Activated T-helper 1 cell treated with Interleukin-2 at 50 U/mL for 16 hours (primary cell): ENCODE measurements around the gene NFKB1.

Experiments
- DNase-seq: peaks from one replicate; pipeline ENCODE4 v3.0.0-alpha.2; 2020; ENCODE audit warnings: low read depth

Gene NFKB1

GRCh38 chr4:102494603-102495002, 6.6 kb upstream of the NFKB1 start:
- DNase-seq = no peak

GRCh38 chr4:102497986-102498385, 3.2 kb upstream of the NFKB1 start:
- DNase-seq = no peak

GRCh38 chr4:102500352-102500695, 835 bp upstream of the NFKB1 start:
- DNase-seq = no peak

- no peak for DNase-seq
These were observed 213 bp downstream of the NFKB1 start for GRCh38 chr4:102501447-102501696.

- no peak for DNase-seq
These were observed 1.3 kb downstream of the NFKB1 start for GRCh38 chr4:102502543-102502818.

- no peak for DNase-seq
These were observed 2.2 kb downstream of the NFKB1 start for GRCh38 chr4:102503301-102503746.

GRCh38 chr4:102503831-102504786, 3.0 kb downstream of the NFKB1 start:
- DNase-seq = no peak

GRCh38 chr4:102504941-102505340, 3.8 kb downstream of the NFKB1 start:
- DNase-seq = no peak

- DNase-seq = no peak
These were observed 4.5 kb downstream of the NFKB1 start for GRCh38 chr4:102505708-102506107.

- DNase-seq = no peak
These were observed 5.4 kb downstream of the NFKB1 start for GRCh38 chr4:102506523-102506922.

- no peak for DNase-seq
These were observed 10.9 kb downstream of the NFKB1 start for GRCh38 chr4:102511830-102512605.

GRCh38 chr4:102514298-102514964, 13.3 kb downstream of the NFKB1 start:
- DNase-seq = no peak

GRCh38 chr4:102517753-102518152, 16.6 kb downstream of the NFKB1 start:
- no peak for DNase-seq

GRCh38 chr4:102518703-102519131, 17.6 kb downstream of the NFKB1 start:
- no peak for DNase-seq

- no peak for DNase-seq
These were observed 18.8 kb downstream of the NFKB1 start for GRCh38 chr4:102519925-102520324.

- no peak for DNase-seq
These were observed 20.4 kb downstream of the NFKB1 start for GRCh38 chr4:102521570-102521969.

GRCh38 chr4:102522031-102522440, 20.9 kb downstream of the NFKB1 start:
- DNase-seq = no peak

- no peak for DNase-seq
These were observed 23.5 kb downstream of the NFKB1 start for GRCh38 chr4:102524691-102525090.

GRCh38 chr4:102525097-102525496, 23.9 kb downstream of the NFKB1 start:
- DNase-seq = no peak

GRCh38 chr4:102525504-102525903, 24.3 kb downstream of the NFKB1 start:
- DNase-seq = no peak

GRCh38 chr4:102526532-102526931, 25.4 kb downstream of the NFKB1 start:
- no peak for DNase-seq

- DNase-seq = no peak
These were observed 26.6 kb downstream of the NFKB1 start for GRCh38 chr4:102527695-102528283.

- DNase-seq = no peak
These were observed 28.8 kb downstream of the NFKB1 start for GRCh38 chr4:102529977-102530376.
